RWPE1 (cell line): ENCODE measurements around the gene PRMT2.

ENCODE experiments used
- CTCF ChIA-PET: fragments of 350-600 bp; sonication (Branson Sonifier 250); formaldehyde crosslinking; extraction: SDS; loops from one replicate; lab custom pipeline; 2021; lab: Yijun Ruan, JAX
- POLR2A ChIA-PET: fragments of 400-600 bp; formaldehyde crosslinking; extraction: SDS; loops from one replicate; lab custom pipeline; 2020; ENCODE audit warnings: antibody characterized with exemption; ENCODE audit not compliant: low non-redundant PET; lab: Yijun Ruan, JAX
- DNase-seq: peaks from one replicate; pipeline ENCODE4 v3.0.0; 2012; ENCODE audit warnings: low spot score
- H3K27ac ChIP-seq: fragments of 450-650 bp; 2 replicates; pipeline ENCODE4 v1.5.1; 2017
- CTCF ChIP-seq: fragments of 450-650 bp; conservative IDR thresholded peaks from 2 replicates; pipeline ENCODE4 v1.5.1; 2017; ENCODE audit warnings: low read depth, mild to moderate bottlenecking

The PRMT2 gene

DNA sequence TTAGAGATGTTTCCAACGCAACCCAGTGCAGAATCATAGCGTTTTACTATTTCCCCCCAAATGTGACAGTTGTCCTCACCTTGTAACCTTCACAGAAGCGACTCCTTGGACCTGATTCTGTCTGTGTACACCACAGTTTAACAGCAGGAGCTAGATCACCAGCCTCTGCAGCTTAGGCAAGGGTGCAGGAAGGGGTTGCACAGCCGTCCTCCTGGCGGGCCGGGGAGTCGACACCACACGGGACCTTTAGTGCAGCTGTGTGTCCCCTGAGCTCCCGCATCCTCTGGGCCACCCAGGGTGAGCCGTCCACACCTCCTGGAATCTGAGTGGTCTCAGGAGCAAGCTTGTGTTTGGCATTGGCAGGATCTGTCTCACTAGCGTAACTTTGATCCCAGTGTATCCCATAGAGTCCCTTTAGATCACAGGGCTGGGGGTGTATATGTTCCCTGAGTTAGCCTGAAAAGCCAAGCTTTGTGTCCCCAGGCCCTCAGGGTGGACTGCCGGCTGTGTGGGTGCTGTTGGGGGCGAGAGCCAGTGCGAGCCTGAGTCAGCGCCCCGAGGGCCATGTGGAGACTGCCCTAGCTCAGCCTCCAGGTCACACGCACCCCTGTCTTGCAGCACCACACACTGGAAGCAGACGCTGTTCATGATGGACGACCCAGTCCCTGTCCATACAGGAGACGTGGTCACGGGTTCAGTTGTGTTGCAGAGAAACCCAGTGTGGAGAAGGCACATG lies 27.5 kb downstream of the PRMT2 start:
- peak overlapping the region; percentile 75 for H3K27ac ChIP-seq
- POLR2A ChIA-PET: no interaction called here
- CTCF ChIA-PET: no interaction called here
- no peak for TF ChIP-seq CTCF
- DNase-seq: peak; percentile 52

DNA sequence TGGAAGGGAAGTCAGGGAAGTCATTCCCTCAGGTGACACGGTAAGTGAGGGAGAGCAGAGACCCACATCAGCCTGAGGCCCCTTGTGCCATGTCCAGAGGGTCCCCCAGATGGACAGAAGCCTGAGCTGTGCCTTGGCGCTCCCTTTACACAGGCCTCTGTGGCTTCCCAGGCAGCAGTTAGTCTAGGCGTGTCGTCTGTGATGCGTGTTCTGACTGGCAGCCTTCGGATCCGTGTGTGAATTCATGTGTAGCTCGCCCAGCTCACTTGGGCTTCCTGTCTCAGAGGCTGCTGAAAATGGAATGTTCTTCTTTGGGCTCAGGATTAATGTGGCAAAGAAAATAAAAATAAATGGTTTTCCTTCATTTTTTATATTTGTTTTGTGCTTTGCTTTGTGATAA lies 28.3 kb downstream of the PRMT2 start:
- H3K27ac ChIP-seq: peak overlapping the region; percentile 75
- TF ChIP-seq CTCF: no peak
- CTCF ChIA-PET: interaction anchor here (1.0 kb wide), 1 partner anchor 206 kb away, joined by 3 read pairs; no protein-coding TSS in a partner anchor
- POLR2A ChIA-PET: no interaction called here
- DNase-seq: peak; percentile 49

DNA sequence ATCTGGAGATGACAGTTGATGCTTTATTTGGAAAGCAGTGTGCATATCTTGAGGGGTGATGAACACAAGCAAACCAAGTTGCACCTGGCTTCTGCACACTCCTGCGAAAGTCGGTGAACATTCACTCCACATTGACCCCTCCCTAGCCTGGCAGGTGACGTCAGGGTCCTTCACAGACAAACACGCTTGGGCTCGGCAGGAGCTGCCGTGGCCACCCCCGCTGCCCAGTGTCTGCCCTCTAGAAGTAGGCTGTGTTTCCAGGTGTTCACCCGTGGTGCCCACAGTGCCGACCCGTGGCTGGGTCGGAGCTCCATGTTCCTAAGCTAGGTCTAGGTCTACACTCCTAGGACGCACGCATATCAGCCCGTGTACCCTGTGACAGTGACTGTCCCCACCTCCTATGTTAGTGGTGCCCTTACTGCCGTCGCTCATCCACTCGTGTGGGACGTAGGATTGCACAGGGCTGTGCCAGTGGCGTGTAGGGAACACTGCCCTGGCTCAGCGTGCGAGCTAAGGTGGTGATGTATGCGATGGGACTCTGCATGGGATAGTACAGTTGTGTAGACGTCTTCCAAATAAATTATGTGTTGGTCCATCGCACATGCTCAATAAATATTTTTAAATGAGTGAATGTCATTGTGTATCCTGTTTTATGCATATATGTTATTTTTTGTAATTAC lies 29.0 kb downstream of the PRMT2 start:
- no peak for TF ChIP-seq CTCF
- ChIA-PET POLR2A (no interaction called here), CTCF (interaction anchor here (1.0 kb wide), 1 partner anchor 207 kb away, joined by 3 read pairs; no protein-coding TSS in a partner anchor)
- peak overlapping the region; percentile 75 for H3K27ac ChIP-seq
- DNase-seq: no peak

DNA sequence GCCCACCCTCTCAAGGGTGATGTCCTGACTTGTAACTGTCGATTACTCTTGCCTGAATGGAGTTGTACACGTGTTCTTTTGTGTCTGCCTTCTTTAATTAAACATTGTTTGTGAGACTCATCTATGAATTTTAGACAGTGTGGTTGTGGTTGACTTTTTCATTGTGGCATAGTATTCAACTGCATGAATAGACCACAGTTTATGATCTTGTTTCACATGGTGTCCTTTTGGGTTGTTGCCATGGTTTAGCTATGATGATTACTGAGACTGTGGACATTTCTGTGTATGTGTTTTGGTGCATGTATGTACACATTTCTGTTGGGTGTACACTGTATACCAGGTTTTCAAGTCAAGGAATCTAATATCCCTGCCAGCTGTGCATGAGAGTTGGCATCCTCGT lies 30.1 kb downstream of the PRMT2 start:
- ChIA-PET POLR2A (no interaction called here), CTCF (interaction anchor here (0.6 kb wide), 1 partner anchor 20 kb away, joined by 3 read pairs; no protein-coding TSS in a partner anchor)
- H3K27ac ChIP-seq: no peak overlapping the region
- TF ChIP-seq CTCF: no peak
- DNase-seq: no peak

- TF ChIP-seq CTCF: no peak
- CTCF ChIA-PET: interaction anchor here (0.6 to 0.7 kb wide), 3 partner anchors 11 to 350 kb away, joined by 3 to 5 read pairs (median 4); no protein-coding TSS in a partner anchor
- DNase-seq: peak; percentile 34
- peak overlapping the region; percentile 80 for H3K27ac ChIP-seq
- POLR2A ChIA-PET: no interaction called here
Measured at GRCh38 chr21:46666941-46667740, 31.7 kb downstream of the PRMT2 start.
